ENCODE data around the gene GET3. TPM values are rescaled to one million over a fixed set of nuclear protein-coding genes. Genes with fewer than 3 reads are reported as not detected.

Gene GET3
- total and polyA plus RNA-seq, 2 donors (not counting 3 experiments of a cell fraction or from before 2014, with no cell fraction given), result 74.8 to 197 TPM

Small RNA genes within 50 kb of the gene (microRNA-seq; reads per million reads assigned to microRNA genes)
- not detected for gene MIR5684 (ENCODE audit: borderline number of aligned reads, borderline replicate concordance)

Small RNA genes within 50 kb of the gene (small RNA-seq; reads per million reads assigned to genes)
- gene MIR5684 (ENCODE audit: insufficient read depth, insufficient read length, low read depth, low replicate concordance) (not detected), gene SNORD41 (ENCODE audit: insufficient read depth, insufficient read length, low read depth, low replicate concordance) (33.9 reads per million, percentile 88 among the genes with 10 or more reads in this experiment)

Other genes starting within 250 kb of the GET3 start
- gene ZNF564, start 186.0 kb upstream of the GET3 start, total RNA-seq, result 6.5 and 7.1 TPM in 2 replicates
- 1.0 and 1.5 TPM in 2 replicates for gene ZNF564, start 186.0 kb upstream of the GET3 start, polyA plus RNA-seq
- 5.7 and 6.3 TPM in 2 replicates for gene ZNF490, start 126.7 kb upstream of the GET3 start, total RNA-seq
- gene ZNF490, start 126.7 kb upstream of the GET3 start, polyA plus RNA-seq, result 0.89 and 1.4 TPM in 2 replicates
- gene ZNF791, start 126.6 kb upstream of the GET3 start, total RNA-seq, result 19.9 and 21.8 TPM in 2 replicates
- 6.4 and 8.3 TPM in 2 replicates for gene ZNF791, start 126.6 kb upstream of the GET3 start, polyA plus RNA-seq
- gene MAN2B1, start 70.8 kb upstream of the GET3 start, total RNA-seq, result 73.0 and 76.8 TPM in 2 replicates
- gene MAN2B1, start 70.8 kb upstream of the GET3 start, polyA plus RNA-seq, result 64.4 and 70.3 TPM in 2 replicates
- gene WDR83, start 70.7 kb upstream of the GET3 start, total RNA-seq, result 10.9 and 11.8 TPM in 2 replicates
- 10.5 and 11.0 TPM in 2 replicates for gene WDR83, start 70.7 kb upstream of the GET3 start, polyA plus RNA-seq
- gene DHPS, start 55.6 kb upstream of the GET3 start, total RNA-seq, result 68.4 and 77.4 TPM in 2 replicates
- 80.6 and 90.1 TPM in 2 replicates for gene DHPS, start 55.6 kb upstream of the GET3 start, polyA plus RNA-seq
- gene GNG14, start 49.5 kb upstream of the GET3 start, total RNA-seq, result not detected in 2 replicates
- not detected in 2 replicates for gene GNG14, start 49.5 kb upstream of the GET3 start, polyA plus RNA-seq
- 11.6 and 12.4 TPM in 2 replicates for gene FBXW9, start 40.9 kb upstream of the GET3 start, total RNA-seq
- gene FBXW9, start 40.9 kb upstream of the GET3 start, polyA plus RNA-seq, result 19.3 and 26.4 TPM in 2 replicates
- gene TNPO2, start 13.6 kb upstream of the GET3 start, total RNA-seq, result 84.6 and 94.5 TPM in 2 replicates
- 98.8 and 104 TPM in 2 replicates for gene TNPO2, start 13.6 kb upstream of the GET3 start, polyA plus RNA-seq
- 208 and 213 TPM in 2 replicates for gene TRIR, start 2.8 kb upstream of the GET3 start, total RNA-seq
- gene TRIR, start 2.8 kb upstream of the GET3 start, polyA plus RNA-seq, result 240 and 263 TPM in 2 replicates
- gene BEST2, start 14.3 kb downstream of the GET3 start, total RNA-seq, result not detected in 2 replicates
- not detected in 2 replicates for gene BEST2, start 14.3 kb downstream of the GET3 start, polyA plus RNA-seq
- gene HOOK2, start 38.1 kb downstream of the GET3 start, total RNA-seq, result 17.3 and 20.0 TPM in 2 replicates
- 7.6 and 8.0 TPM in 2 replicates for gene HOOK2, start 38.1 kb downstream of the GET3 start, polyA plus RNA-seq
- 22.8 and 31.6 TPM in 2 replicates for gene JUNB, start 54.0 kb downstream of the GET3 start, total RNA-seq
- gene JUNB, start 54.0 kb downstream of the GET3 start, polyA plus RNA-seq, result 72.9 and 74.4 TPM in 2 replicates
- 247 and 255 TPM in 2 replicates for gene PRDX2, start 64.3 kb downstream of the GET3 start, total RNA-seq
- gene PRDX2, start 64.3 kb downstream of the GET3 start, polyA plus RNA-seq, result 490 and 492 TPM in 2 replicates
- gene THSD8, start 64.6 kb downstream of the GET3 start, total RNA-seq, result 13.2 and 15.9 TPM in 2 replicates
- 2.6 TPM in 1 of 2 replicates, not detected in the other for gene THSD8, start 64.6 kb downstream of the GET3 start, polyA plus RNA-seq
- gene RNASEH2A, start 69.1 kb downstream of the GET3 start, total RNA-seq, result 25.6 and 28.5 TPM in 2 replicates
- gene RNASEH2A, start 69.1 kb downstream of the GET3 start, polyA plus RNA-seq, result 36.7 and 45.4 TPM in 2 replicates
- not detected in 2 replicates for gene RTBDN, start 97.1 kb downstream of the GET3 start, total RNA-seq
- not detected in 2 replicates for gene RTBDN, start 97.1 kb downstream of the GET3 start, polyA plus RNA-seq
- 0.13 and 0.69 TPM in 2 replicates for gene MAST1, start 101.0 kb downstream of the GET3 start, total RNA-seq
- 0.16 and 0.46 TPM in 2 replicates for gene MAST1, start 101.0 kb downstream of the GET3 start, polyA plus RNA-seq
- 31.3 and 34.8 TPM in 2 replicates for gene DNASE2, start 144.0 kb downstream of the GET3 start, total RNA-seq
- 51.9 and 60.6 TPM in 2 replicates for gene DNASE2, start 144.0 kb downstream of the GET3 start, polyA plus RNA-seq
- not detected in 2 replicates for gene KLF1, start 149.7 kb downstream of the GET3 start, total RNA-seq
- gene KLF1, start 149.7 kb downstream of the GET3 start, polyA plus RNA-seq, result not detected in 2 replicates
- 27.1 and 27.3 TPM in 2 replicates for gene GCDH, start 153.7 kb downstream of the GET3 start, total RNA-seq
- 35.8 and 39.8 TPM in 2 replicates for gene GCDH, start 153.7 kb downstream of the GET3 start, polyA plus RNA-seq
- 0.27 TPM in 1 of 2 replicates, not detected in the other for gene SYCE2, start 181.8 kb downstream of the GET3 start, total RNA-seq
- gene SYCE2, start 181.8 kb downstream of the GET3 start, polyA plus RNA-seq, result 0.16 and 0.25 TPM in 2 replicates
- gene FARSA, start 196.2 kb downstream of the GET3 start, total RNA-seq, result 71.4 and 77.4 TPM in 2 replicates
- 51.8 and 55.3 TPM in 2 replicates for gene FARSA, start 196.2 kb downstream of the GET3 start, polyA plus RNA-seq
- 1,614 and 1,636 TPM in 2 replicates for gene CALR, start 201.1 kb downstream of the GET3 start, total RNA-seq
- 1,135 and 1,206 TPM in 2 replicates for gene CALR, start 201.1 kb downstream of the GET3 start, polyA plus RNA-seq
- gene RAD23A, start 208.4 kb downstream of the GET3 start, total RNA-seq, result 96.7 and 102 TPM in 2 replicates
- 66.9 and 71.2 TPM in 2 replicates for gene RAD23A, start 208.4 kb downstream of the GET3 start, polyA plus RNA-seq
- 32.8 and 36.5 TPM in 2 replicates for gene GADD45GIP1, start 219.7 kb downstream of the GET3 start, total RNA-seq
- 38.3 and 46.3 TPM in 2 replicates for gene GADD45GIP1, start 219.7 kb downstream of the GET3 start, polyA plus RNA-seq
- 0.20 and 0.28 TPM in 2 replicates for gene DAND5, start 232.1 kb downstream of the GET3 start, total RNA-seq
- 0.06 TPM in 2 replicates for gene DAND5, start 232.1 kb downstream of the GET3 start, polyA plus RNA-seq

Measured in endothelial cell of umbilical vein (primary cell).